Umbilical cord (tissue), 2 donors: ENCODE data around the gene ADAP1. TPM values are rescaled to one million over a fixed set of nuclear protein-coding genes. Genes with fewer than 3 reads are reported as not detected.

Source experiments
- DNase-seq: peaks from one replicate; pipeline ENCODE4 v3.0.0-alpha.2; 2015; ENCODE audit warnings: low spot score
- total RNA-seq: library from RNA; depleted of rRNA; stranded (reverse); fragments of >200 nt; gene quantifications from one replicate; pipeline ENCODE4 v1.2.3, GENCODE V29; 2014; ENCODE audit warnings: low replicate concordance; ENCODE audit not compliant: insufficient read depth

Gene ADAP1
- total RNA-seq, 1 donor from 2014 or later, result 13.5 TPM

- no peak for DNase-seq
These were observed 88.6 kb downstream of the ADAP1 start for GRCh38 chr7:865921-866320.

DNA sequence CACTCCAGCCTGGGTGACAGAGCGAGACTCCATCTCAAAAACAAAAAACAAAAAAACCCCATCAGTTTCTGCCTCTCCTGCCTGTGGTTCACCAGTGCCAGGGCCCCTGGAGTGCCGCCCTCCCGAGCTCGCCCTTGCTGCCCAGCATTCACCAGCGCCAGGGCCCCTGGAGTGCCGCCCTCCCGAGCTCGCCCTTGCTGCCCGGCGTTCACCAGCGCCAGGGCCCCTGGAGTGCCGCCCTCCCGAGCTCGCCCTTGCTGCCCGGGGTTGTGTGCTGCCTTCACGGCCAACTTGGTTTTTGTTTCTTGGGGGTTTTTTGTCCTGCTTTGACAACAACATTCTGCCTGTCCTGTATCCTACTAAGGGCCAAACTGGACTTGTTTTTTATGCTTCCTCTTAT is 91.4 kb downstream of the ADAP1 start:
- DNase-seq, result no peak

DNA sequence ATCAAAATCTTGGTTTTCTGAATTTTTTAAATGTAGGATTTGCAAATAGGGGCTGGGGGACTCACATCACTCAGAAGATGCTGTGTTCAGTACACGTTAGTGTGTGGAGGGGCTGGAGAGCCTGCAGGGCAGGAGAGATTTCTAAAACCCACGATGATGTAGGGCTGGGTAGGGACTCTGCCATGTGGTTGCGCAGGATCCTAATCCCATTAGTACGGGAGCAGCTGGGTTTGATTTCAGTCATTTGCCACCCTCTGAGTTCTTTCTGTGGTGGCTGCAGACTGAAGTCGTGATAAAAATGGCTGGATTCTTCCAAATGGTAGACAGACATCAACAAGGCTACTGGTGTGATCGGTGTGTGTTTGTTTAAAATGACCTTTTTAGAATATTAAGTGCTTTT is 92.3 kb downstream of the ADAP1 start:
- DNase-seq, result no peak

DNA sequence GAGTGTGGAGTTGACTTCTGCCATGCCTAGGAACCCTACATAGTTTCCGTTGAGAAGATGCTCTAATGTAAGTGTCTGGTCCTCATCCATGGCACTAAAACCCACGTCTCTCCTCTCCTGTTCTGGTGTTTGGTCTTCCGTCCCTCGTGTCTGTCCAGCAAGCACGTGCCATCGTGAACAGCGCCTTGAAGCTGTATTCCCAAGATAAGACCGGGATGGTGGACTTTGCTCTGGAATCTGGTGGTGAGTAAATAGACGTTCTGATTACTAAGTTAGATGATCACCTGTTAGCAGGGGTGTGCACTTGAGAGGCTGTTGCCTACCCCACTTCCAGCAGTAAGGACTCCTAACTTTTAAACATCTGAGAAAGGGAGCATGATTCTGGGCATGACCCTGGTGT is 93.3 kb downstream of the ADAP1 start:
- no peak for DNase-seq

- DNase-seq, result no peak
These were observed 94.3 kb downstream of the ADAP1 start for GRCh38 chr7:860149-860548.

GRCh38 chr7:859359-860030 is 95.0 kb downstream of the ADAP1 start:
- DNase-seq, result no peak

- no peak for DNase-seq
These were observed 96.8 kb downstream of the ADAP1 start for GRCh38 chr7:857661-858060.

- no peak for DNase-seq
These were observed 97.9 kb downstream of the ADAP1 start for GRCh38 chr7:856444-857095.

GRCh38 chr7:855686-856369 is 98.7 kb downstream of the ADAP1 start:
- no peak for DNase-seq

DNA sequence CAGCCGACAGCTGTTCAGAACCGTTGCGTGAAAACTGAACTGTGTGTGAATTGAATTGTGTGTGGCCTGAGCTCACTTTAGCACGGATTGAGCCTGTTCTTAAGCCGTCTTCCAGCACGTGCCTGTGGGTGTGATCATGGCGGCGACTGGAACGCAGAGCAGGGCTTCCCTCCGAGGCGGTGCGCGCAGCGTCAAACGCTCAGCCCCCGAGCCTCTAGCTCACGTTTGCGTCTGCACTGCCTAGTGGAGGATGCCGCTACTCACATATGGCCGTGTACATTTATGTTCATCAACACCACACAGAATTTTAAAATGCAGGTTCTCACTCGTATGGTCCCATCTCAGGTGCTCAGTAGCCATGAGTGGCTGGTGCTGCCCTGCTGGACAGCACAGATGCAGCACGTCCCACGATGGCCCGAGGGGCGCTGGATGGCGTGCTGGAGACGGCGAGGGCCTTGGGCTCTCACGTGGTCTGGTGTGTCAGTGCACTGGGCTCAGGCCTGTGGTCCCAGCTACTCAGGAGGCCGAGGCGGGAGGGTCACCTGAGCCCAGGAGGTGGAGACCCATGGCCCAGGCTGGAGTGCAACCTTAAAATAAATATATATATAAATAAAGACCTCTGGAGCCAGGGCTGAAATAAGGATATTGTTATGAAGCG is 100.2 kb downstream of the ADAP1 start:
- no peak for DNase-seq

GRCh38 chr7:853366-854117 is 100.9 kb downstream of the ADAP1 start:
- no peak for DNase-seq

DNA sequence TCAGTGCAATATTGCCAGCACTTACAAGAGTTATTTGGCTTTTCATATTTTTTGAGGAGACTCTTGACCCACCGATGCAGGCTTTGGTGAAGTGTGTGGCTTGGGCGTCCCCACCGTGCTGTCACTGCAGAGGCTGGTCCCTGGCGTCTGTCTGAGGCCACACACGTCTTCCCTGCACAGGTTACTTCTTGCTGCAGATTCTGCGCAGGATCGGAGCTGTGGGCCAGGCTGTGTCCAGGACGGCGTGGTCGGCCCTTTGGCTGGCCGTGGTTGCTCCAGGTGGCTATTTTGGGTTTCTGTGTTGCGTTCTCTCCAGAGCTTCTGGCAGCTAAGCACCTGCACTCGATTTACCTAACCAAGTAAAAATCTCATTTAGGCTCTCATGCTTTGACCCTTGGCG is 103.3 kb downstream of the ADAP1 start:
- DNase-seq, result no peak

DNA sequence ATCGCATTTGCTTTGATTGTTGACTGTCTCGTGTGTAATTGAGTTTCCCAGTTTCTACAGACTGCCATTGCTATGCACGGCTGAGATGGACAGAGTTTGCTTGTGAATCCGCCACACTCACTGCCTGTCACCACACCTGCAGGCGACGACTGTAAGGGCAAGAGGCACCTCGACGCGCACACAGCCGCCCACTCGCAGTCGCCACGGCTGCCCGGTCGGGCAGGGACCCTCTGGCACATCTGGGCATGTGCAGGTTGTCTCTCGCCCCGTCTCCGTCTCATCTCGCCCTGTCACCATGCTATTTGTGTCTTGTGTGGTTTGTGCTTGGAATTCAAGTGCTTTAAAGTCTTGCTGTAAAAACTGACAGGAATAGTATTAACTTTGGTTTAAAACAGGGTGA is 104.7 kb downstream of the ADAP1 start:
- DNase-seq, result no peak

- no peak for DNase-seq
These were observed 105.3 kb downstream of the ADAP1 start for GRCh38 chr7:849145-849544.

Other genes with a start within 250 kb of the ADAP1 start
- 4.3 TPM for gene DNAAF5, start 228.0 kb downstream of the ADAP1 start, total RNA-seq
- gene PRKAR1B, start 227.4 kb downstream of the ADAP1 start, total RNA-seq, result 9.9 TPM
- gene SUN1, start 122.2 kb downstream of the ADAP1 start, total RNA-seq, result 164 TPM
- gene GET4, start 78.1 kb downstream of the ADAP1 start, total RNA-seq, result 16.1 TPM
- 5.3 TPM for gene COX19, start 20.9 kb upstream of the ADAP1 start, total RNA-seq
- gene CYP2W1, start 28.5 kb upstream of the ADAP1 start, total RNA-seq, result 39.2 TPM
- 14.9 TPM for gene GPR146, start 89.9 kb upstream of the ADAP1 start, total RNA-seq
- 16.6 TPM for gene GPER1, start 133.4 kb upstream of the ADAP1 start, total RNA-seq
- gene ZFAND2A, start 205.5 kb upstream of the ADAP1 start, total RNA-seq, result 20.5 TPM